Measurements from ENCODE around the gene PRKCE.
A peak's percentile ranks its signal among the peaks of the same experiment; 100 is the strongest.
"Not testable (repeated sequence)": the region's sequence is repeated elsewhere in the genome, so short reads cannot be mapped to it uniquely, and the experiment has no call there.

Gene PRKCE

GRCh38 chr2:45664635-45665261, 13.3 kb downstream of the PRKCE start:
- DNase-seq (ENCODE audit: low spot score): no peak
- no peak for FAIRE-seq

GRCh38 chr2:45668509-45668908, 17.0 kb downstream of the PRKCE start:
- FAIRE-seq: no peak
- no peak for DNase-seq (ENCODE audit: low spot score)

GRCh38 chr2:45669032-45669486, 17.6 kb downstream of the PRKCE start:
- no peak for DNase-seq (ENCODE audit: low spot score)
- no peak for FAIRE-seq

GRCh38 chr2:45670646-45671045, 19.2 kb downstream of the PRKCE start:
- no peak for DNase-seq (ENCODE audit: low spot score)
- FAIRE-seq: no peak

GRCh38 chr2:45672138-45672537, 20.7 kb downstream of the PRKCE start:
- DNase-seq (ENCODE audit: low spot score) (no peak), FAIRE-seq (no peak)

- no peak for FAIRE-seq
- no peak for DNase-seq (ENCODE audit: low spot score)
Observed at GRCh38 chr2:45674035-45674816, 22.8 kb downstream of the PRKCE start.

- no peak for DNase-seq (ENCODE audit: low spot score)
- FAIRE-seq: peak; percentile 70
Observed at GRCh38 chr2:45675263-45675812, 23.9 kb downstream of the PRKCE start.

- no peak for FAIRE-seq
- DNase-seq (ENCODE audit: low spot score): no peak
Observed at GRCh38 chr2:45676088-45676487, 24.6 kb downstream of the PRKCE start.

GRCh38 chr2:45678791-45679348, 27.4 kb downstream of the PRKCE start:
- FAIRE-seq: no peak
- DNase-seq (ENCODE audit: low spot score): no peak

- DNase-seq (ENCODE audit: low spot score): no peak
- no peak for FAIRE-seq
Observed at GRCh38 chr2:45680351-45680967, 29.0 kb downstream of the PRKCE start.

GRCh38 chr2:45681675-45682074, 30.2 kb downstream of the PRKCE start:
- DNase-seq (ENCODE audit: low spot score) (peak; percentile 91), FAIRE-seq (peak; percentile 95)

- no peak for DNase-seq (ENCODE audit: low spot score)
- no peak for FAIRE-seq
Observed at GRCh38 chr2:45683292-45683691, 31.8 kb downstream of the PRKCE start.

GRCh38 chr2:45684756-45685155, 33.3 kb downstream of the PRKCE start:
- FAIRE-seq: no peak

GRCh38 chr2:45685260-45685659, 33.8 kb downstream of the PRKCE start:
- FAIRE-seq: no peak
- DNase-seq (ENCODE audit: low spot score): no peak

More at GRCh38 chr2:45684756-45685155, 33.3 kb downstream of the PRKCE start:
- DNase-seq (ENCODE audit: low spot score): no peak

- FAIRE-seq (no peak), DNase-seq (ENCODE audit: low spot score) (no peak)
Observed at GRCh38 chr2:45687964-45688363, 36.5 kb downstream of the PRKCE start.

GRCh38 chr2:45688479-45689298, 37.2 kb downstream of the PRKCE start:
- DNase-seq (ENCODE audit: low spot score): no peak
- FAIRE-seq: no peak

GRCh38 chr2:45690231-45690630, 38.8 kb downstream of the PRKCE start:
- FAIRE-seq: no peak
- no peak for DNase-seq (ENCODE audit: low spot score)

- DNase-seq (ENCODE audit: low spot score) (no peak), FAIRE-seq (no peak)
Observed at GRCh38 chr2:45691171-45691999, 39.9 kb downstream of the PRKCE start.

GRCh38 chr2:45692566-45692965, 41.1 kb downstream of the PRKCE start:
- DNase-seq (ENCODE audit: low spot score) (no peak), FAIRE-seq (no peak)

- not testable (repeated sequence) for FAIRE-seq; DNase-seq (ENCODE audit: low spot score)
Observed at GRCh38 chr2:45695480-45696007, 44.1 kb downstream of the PRKCE start.
